ENCODE measurements around the gene AFMID. TPM values are rescaled to one million over a fixed set of nuclear protein-coding genes. Genes with fewer than 3 reads are reported as not detected.

Gene AFMID
- total and polyA plus RNA-seq, 2 of the 13 experiments (the other 11 are each of a cell fraction or from before 2014, with no cell fraction given): 249 to 270 TPM

DNA sequence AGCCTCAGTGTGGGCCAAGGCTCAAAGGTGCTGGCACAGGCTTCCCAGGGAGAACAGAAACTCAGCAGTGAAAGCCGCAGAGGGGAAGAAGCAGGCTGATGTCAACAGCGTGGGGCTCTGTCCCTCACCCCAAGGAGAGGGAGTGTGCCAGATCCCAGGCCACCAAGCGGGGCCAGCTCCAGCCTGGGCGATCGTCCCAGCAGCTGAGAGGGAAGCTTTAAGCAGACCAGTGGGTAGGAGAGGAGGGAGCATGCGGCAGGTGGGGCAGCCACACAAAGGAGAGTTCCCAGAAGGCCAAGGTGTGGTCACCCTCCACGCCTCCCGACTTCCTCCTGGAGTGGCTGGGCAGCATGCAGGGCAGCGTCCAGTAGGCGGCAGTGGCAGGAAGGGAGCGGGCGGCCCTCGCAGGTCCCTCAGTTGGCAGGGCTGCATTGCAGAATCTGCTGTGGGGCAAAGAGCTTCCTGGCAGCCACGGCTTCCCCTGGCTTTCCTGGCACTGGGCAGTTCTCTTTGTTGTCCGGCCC lies 12.8 kb upstream of the AFMID start:
- H3K27me3 ChIP-seq (ENCODE audit: control insufficient read depth in 1 of 2, insufficient read depth in 2 of 2, low read length in 2 of 2): no peaks in the 10 kb centered on the region
- H3K9me3 ChIP-seq (ENCODE audit: low read length): no peaks in the 10 kb centered on the region
- no peak overlapping the region for H3K27ac ChIP-seq (ENCODE audit: extremely low read length, insufficient read depth, low read length)
- ATAC-seq (no peak), DNase-seq (ENCODE audit: low spot score) (no peak), FAIRE-seq (no peak)
- no peak overlapping the region for H3K4me3 ChIP-seq (replicated peaks in 1 of 3; ENCODE audit: insufficient read depth in 1 of 3, low read depth in 2 of 3, low read length in 3 of 3)
- no TSS peak for BruUV-seq (replicated peaks)
- H2AFZ ChIP-seq (ENCODE audit: low read length): no peak overlapping the region
- H3K4me1 ChIP-seq (ENCODE audit: insufficient read depth, low read length): peaks cover 35% of the 10 kb centered on the region
- no peak overlapping the region for H3K9ac ChIP-seq (ENCODE audit: insufficient read depth, low read depth, low read length)
- H3K79me2 ChIP-seq (ENCODE audit: insufficient read depth, low read length): peaks cover 6% of the 10 kb centered on the region
- intact Hi-C loops (cut with micrococcal nuclease; ENCODE audit: unreplicated experiment): no loop called here
- H3K36me3 ChIP-seq (replicated peaks in 1 of 2; ENCODE audit: control insufficient read depth in 1 of 2, insufficient read depth in 2 of 2, low read length in 2 of 2): peaks cover 19 to 55% of the 10 kb centered on the region in 2 experiments
- ChIA-PET CTCF (ENCODE audit: low intra/inter-chr PET ratio, low total read pairs) (no interaction called here), POLR2A (interaction anchor here (1.4 kb wide), 1 partner anchor 14 kb away, joined by 3 read pairs; no protein-coding TSS in a partner anchor)
- in situ Hi-C loops (cut with HindIII; ENCODE audit: extremely low pct_ligation_motif_present, low pct_unique_long_range_greater_than_20kb): no loop called here
- WGBS (ENCODE audit: low lambda C conversion rate): 95% methylated on average over 4 of the region's 15 CpGs
- peaks cover 5% of the 10 kb centered on the region; the same call in 1 of the 2 replicates for H4K20me1 ChIP-seq (ENCODE audit: insufficient read depth, low read length)
- H3K4me2 ChIP-seq (ENCODE audit: low read depth, low read length): no peak overlapping the region
- TF ChIP-seq, protein P1, sequence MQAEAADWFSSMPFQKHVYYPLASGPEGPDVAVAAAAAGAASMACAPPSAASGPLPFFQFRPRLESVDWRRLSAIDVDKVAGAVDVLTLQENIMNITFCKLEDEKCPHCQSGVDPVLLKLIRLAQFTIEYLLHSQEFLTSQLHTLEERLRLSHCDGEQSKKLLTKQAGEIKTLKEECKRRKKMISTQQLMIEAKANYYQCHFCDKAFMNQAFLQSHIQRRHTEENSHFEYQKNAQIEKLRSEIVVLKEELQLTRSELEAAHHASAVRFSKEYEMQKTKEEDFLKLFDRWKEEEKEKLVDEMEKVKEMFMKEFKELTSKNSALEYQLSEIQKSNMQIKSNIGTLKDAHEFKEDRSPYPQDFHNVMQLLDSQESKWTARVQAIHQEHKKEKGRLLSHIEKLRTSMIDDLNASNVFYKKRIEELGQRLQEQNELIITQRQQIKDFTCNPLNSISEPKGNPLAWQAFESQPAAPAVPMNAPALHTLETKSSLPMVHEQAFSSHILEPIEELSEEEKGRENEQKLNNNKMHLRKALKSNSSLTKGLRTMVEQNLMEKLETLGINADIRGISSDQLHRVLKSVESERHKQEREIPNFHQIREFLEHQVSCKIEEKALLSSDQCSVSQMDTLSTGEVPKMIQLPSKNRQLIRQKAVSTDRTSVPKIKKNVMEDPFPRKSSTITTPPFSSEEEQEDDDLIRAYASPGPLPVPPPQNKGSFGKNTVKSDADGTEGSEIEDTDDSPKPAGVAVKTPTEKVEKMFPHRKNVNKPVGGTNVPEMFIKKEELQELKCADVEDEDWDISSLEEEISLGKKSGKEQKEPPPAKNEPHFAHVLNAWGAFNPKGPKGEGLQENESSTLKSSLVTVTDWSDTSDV (CRISPR knock-in tag; IDR thresholded peaks at IDR 0.05): 0 out of 2 replicates have a peak, but pooled peaks have one; percentile 28
- no peak for TF ChIP-seq MAFK (conservative IDR thresholded peaks at IDR 0.05 in 1 of 2, IDR thresholded peaks at IDR 0.05 in 1 of 2; ENCODE audit: low read length in 2 of 2)
- peak; percentile 21; the same call in 1 of the 2 replicates for TF ChIP-seq ZFY (CRISPR knock-in tag; IDR thresholded peaks at IDR 0.05)
- TF ChIP-seq ISL2 (CRISPR knock-in tag; IDR thresholded peaks at IDR 0.05): no peak
- peak; percentile 94 for TF ChIP-seq AGO2 (optimal IDR thresholded peaks at IDR 0.05; ENCODE audit: low read depth, low read length)
- TF ChIP-seq ZNF615 (CRISPR knock-in tag; IDR thresholded peaks at IDR 0.05; ENCODE audit: borderline replicate concordance): no peak
- no peak for TF ChIP-seq ZSCAN22 (CRISPR knock-in tag; IDR thresholded peaks at IDR 0.05)
- TF ChIP-seq, protein P2, sequence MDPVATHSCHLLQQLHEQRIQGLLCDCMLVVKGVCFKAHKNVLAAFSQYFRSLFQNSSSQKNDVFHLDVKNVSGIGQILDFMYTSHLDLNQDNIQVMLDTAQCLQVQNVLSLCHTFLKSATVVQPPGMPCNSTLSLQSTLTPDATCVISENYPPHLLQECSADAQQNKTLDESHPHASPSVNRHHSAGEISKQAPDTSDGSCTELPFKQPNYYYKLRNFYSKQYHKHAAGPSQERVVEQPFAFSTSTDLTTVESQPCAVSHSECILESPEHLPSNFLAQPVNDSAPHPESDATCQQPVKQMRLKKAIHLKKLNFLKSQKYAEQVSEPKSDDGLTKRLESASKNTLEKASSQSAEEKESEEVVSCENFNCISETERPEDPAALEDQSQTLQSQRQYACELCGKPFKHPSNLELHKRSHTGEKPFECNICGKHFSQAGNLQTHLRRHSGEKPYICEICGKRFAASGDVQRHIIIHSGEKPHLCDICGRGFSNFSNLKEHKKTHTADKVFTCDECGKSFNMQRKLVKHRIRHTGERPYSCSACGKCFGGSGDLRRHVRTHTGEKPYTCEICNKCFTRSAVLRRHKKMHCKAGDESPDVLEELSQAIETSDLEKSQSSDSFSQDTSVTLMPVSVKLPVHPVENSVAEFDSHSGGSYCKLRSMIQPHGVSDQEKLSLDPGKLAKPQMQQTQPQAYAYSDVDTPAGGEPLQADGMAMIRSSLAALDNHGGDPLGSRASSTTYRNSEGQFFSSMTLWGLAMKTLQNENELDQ (CRISPR knock-in tag; IDR thresholded peaks at IDR 0.05; ENCODE audit: borderline replicate concordance): no peak
- peak; percentile 34; the same call in 1 of the 2 replicates for TF ChIP-seq MYC (CRISPR knock-in tag; IDR thresholded peaks at IDR 0.05; ENCODE audit: borderline replicate concordance)
- no peak for TF ChIP-seq ZNF337 (CRISPR knock-in tag; IDR thresholded peaks at IDR 0.05; ENCODE audit: borderline replicate concordance, low read depth)
- TF ChIP-seq RBFOX2 (IDR thresholded peaks at IDR 0.05; ENCODE audit: low read depth, low read length): peak; percentile 71
- TF ChIP-seq RNF2 (conservative IDR thresholded peaks at IDR 0.05; ENCODE audit: low read depth): no peak
- TF ChIP-seq, protein P3, sequence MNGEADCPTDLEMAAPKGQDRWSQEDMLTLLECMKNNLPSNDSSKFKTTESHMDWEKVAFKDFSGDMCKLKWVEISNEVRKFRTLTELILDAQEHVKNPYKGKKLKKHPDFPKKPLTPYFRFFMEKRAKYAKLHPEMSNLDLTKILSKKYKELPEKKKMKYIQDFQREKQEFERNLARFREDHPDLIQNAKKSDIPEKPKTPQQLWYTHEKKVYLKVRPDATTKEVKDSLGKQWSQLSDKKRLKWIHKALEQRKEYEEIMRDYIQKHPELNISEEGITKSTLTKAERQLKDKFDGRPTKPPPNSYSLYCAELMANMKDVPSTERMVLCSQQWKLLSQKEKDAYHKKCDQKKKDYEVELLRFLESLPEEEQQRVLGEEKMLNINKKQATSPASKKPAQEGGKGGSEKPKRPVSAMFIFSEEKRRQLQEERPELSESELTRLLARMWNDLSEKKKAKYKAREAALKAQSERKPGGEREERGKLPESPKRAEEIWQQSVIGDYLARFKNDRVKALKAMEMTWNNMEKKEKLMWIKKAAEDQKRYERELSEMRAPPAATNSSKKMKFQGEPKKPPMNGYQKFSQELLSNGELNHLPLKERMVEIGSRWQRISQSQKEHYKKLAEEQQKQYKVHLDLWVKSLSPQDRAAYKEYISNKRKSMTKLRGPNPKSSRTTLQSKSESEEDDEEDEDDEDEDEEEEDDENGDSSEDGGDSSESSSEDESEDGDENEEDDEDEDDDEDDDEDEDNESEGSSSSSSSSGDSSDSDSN (CRISPR knock-in tag; IDR thresholded peaks at IDR 0.05): no peak
- TF ChIP-seq PLRG1 (conservative IDR thresholded peaks at IDR 0.05): no peak
- TF ChIP-seq ZNF124 (CRISPR knock-in tag; IDR thresholded peaks at IDR 0.05): no peak

All from HepG2 (cell line).